AG10803 (cell line): ENCODE data around the gene CRAMP1.

Experiments used
- DNase-seq: peaks from one replicate; pipeline ENCODE4 v3.0.0; 2010; ENCODE audit warnings: low read depth
- H3K4me3 ChIP-seq: 2 replicates; pipeline ENCODE4 v1.5.1; 2011; ENCODE audit warnings: mild to moderate bottlenecking, low read length, control low read depth
- CTCF ChIP-seq: conservative IDR thresholded peaks from 2 replicates; pipeline ENCODE4 v1.5.1; 2011; ENCODE audit warnings: mild to moderate bottlenecking, low read length, control low read depth, inconsistent platforms

The CRAMP1 gene

GRCh38 chr16:1571012-1571671 is 41.0 kb upstream of the CRAMP1 start:
- DNase-seq = no peak
- TF ChIP-seq CTCF = no peak
- H3K4me3 ChIP-seq = no peak overlapping the region

- no peak overlapping the region for H3K4me3 ChIP-seq
- DNase-seq = no peak
- no peak for TF ChIP-seq CTCF
Measured at GRCh38 chr16:1572673-1573072, 39.5 kb upstream of the CRAMP1 start.

- H3K4me3 ChIP-seq = no peak overlapping the region
- TF ChIP-seq CTCF = no peak
- no peak for DNase-seq
Measured at GRCh38 chr16:1573301-1573700, 38.9 kb upstream of the CRAMP1 start.

- no peak for DNase-seq
- TF ChIP-seq CTCF = no peak
- no peak overlapping the region for H3K4me3 ChIP-seq
Measured at GRCh38 chr16:1575578-1575977, 36.6 kb upstream of the CRAMP1 start.

GRCh38 chr16:1579214-1579613 is 32.9 kb upstream of the CRAMP1 start:
- no peak for TF ChIP-seq CTCF
- H3K4me3 ChIP-seq = no peak overlapping the region
- no peak for DNase-seq

GRCh38 chr16:1580256-1580655 is 31.9 kb upstream of the CRAMP1 start:
- no peak for TF ChIP-seq CTCF
- H3K4me3 ChIP-seq = no peak overlapping the region
- no peak for DNase-seq

GRCh38 chr16:1580956-1581355 is 31.2 kb upstream of the CRAMP1 start:
- H3K4me3 ChIP-seq = no peak overlapping the region
- no peak for DNase-seq
- no peak for TF ChIP-seq CTCF
